Left cardiac atrium (tissue), 4 donors: ENCODE results near the gene TOR3A. TPM values are rescaled to one million over a fixed set of nuclear protein-coding genes. Genes with fewer than 3 reads are reported as not detected.
"Not testable (repeated sequence)": the region's sequence is repeated elsewhere in the genome, so short reads cannot be mapped to it uniquely, and the experiment has no call there.

Experiments
- ATAC-seq, 2 donors: fragments of 200-7000 bp; cut with Tn5 transposase; one replicate each; pipeline ENCODE4 v1.9.1; 2020; ENCODE audit warnings: mild to moderate bottlenecking in 2 of 2, moderate library complexity in 2 of 2
- DNase-seq: peaks from one replicate; pipeline ENCODE4 v3.0.0-alpha.2; 2020
- intact Hi-C, 2 donors: fragments of 100-400 bp; cut with DNase I; formaldehyde crosslinking; loops; one replicate each; pipeline versions ENCODE4 v1.14.1 to v1.15.1; 2022 to 2023
- long read RNA-seq: library from polyadenylated mRNA; unstranded; transcript quantifications from one replicate; pipeline ENCODE4 v2.0.0, GENCODE V29; 2021
- total RNA-seq, 2 donors: library from RNA; stranded (reverse); fragmentation: NEBNext Ultra II Directional; extraction: Animal tissue kit (Norgen Biotek cat#: 25700); gene quantifications; one replicate each; pipeline ENCODE4 v1.2.1, GENCODE V29; 2021
- donor health status: DM: no; HTN: yes; CAD: no.
- donor health status: DM: no; HTN: yes; CAD: no; lungs with severe emphysema.
- donor health status: DM: yes; HTN: yes; CAD: no.
- donor health status: Dilated cardiomyopathy.

The TOR3A gene, protein sequence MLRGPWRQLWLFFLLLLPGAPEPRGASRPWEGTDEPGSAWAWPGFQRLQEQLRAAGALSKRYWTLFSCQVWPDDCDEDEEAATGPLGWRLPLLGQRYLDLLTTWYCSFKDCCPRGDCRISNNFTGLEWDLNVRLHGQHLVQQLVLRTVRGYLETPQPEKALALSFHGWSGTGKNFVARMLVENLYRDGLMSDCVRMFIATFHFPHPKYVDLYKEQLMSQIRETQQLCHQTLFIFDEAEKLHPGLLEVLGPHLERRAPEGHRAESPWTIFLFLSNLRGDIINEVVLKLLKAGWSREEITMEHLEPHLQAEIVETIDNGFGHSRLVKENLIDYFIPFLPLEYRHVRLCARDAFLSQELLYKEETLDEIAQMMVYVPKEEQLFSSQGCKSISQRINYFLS
- total RNA-seq = 10 to 100 TPM; 12.7 to 12.9 TPM
- long read RNA-seq, transcript TOR3A-203 (6 exons, 2,724 nt) = major isoform, 35 of 51 reads
- long read RNA-seq, partial matches to known transcripts = 4 of 51 reads
- long read RNA-seq, other reads (novel, unspliced or antisense) = 12 of 51 reads

DNA sequence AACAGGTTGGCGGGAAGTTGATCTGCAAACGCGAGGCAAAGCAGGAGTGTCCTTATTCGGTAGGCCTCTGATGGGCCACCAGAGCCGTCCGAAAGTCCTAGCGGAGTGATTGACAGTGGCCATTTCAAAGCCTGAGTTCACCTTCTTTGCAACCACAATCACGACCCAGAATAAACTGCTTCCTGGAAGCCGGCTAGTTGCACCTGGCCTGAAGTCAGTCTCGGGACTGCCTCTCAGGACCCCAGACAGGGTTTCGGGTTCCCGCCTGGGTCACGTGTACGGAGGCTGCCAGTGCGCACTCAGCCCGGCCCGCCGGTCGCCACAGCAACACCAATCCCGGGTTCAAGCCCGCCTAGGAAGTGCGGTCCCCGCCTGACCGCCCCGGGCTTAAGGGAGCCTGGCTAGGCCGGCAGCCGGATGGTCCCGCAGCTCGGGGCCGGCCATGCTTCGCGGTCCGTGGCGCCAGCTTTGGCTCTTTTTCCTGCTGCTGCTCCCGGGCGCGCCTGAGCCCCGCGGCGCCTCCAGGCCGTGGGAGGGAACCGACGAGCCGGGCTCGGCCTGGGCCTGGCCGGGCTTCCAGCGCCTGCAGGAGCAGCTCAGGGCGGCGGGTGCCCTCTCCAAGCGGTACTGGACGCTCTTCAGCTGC lies at the start of gene TOR3A:
Gene TOR3A (plus strand): TSS at position 384 of the 646 bp plus-strand sequence. CDS start 59 bp downstream, at position 443.
- ATAC-seq (peak; percentile 97 to 98), DNase-seq (peak; percentile 94)
- intact Hi-C loops = loop anchor here (2.0 to 10.0 kb wide), 3 partner anchors 111 to 287 kb away; no protein-coding TSS in a partner anchor

DNA sequence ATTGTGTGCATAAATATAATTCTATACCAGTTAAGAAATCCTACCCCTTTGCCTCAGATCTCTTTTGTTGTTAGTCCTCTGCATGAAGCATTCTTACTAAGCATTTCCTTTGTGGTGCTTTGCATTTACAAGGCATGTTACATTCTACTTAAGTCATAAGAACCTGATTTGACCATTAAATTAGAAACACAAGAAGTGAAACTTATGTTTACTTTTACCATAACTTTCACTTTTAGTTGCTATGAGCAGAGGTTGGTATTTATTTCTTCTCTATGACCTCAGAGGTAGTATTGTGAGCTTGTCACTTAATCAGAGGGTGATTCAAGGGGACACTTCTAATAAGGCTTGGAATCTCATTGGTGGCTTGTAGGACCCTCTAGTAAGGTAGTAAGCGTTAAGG lies 47.1 kb upstream of the TOR3A start:
- DNase-seq = no peak
- ATAC-seq = no peak
- intact Hi-C loops = no loop called here

DNA sequence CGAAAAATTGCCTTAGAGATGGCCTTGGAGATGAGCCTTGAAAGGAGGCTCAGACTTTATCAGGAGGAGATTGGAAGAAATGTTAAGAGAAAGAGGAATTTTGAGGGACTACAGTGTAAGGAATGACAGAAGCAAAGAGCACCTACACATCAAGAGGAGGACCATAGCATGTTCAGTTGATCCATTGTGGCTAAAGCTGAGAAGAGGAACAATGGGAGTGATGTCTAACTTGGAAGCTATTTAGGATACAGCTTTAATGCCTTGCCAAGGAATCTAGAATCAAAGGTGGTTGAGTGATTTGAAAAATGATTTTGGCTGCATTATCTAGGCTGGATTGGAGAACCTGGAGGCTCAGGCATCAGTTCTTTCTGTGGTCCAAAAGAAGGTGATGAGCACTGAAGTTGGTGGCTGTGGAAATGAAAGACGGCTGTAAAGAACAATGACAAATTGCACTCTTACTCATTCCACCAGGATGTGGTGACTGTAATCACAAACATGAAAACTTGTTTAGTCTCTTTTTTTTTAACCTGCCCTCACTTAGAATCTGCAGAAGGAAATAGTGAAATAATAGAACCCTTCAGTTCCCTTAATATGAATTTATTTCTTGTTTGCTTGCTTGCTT lies 44.9 kb upstream of the TOR3A start:
- DNase-seq = no peak
- intact Hi-C loops = no loop called here
- ATAC-seq = no peak

DNA sequence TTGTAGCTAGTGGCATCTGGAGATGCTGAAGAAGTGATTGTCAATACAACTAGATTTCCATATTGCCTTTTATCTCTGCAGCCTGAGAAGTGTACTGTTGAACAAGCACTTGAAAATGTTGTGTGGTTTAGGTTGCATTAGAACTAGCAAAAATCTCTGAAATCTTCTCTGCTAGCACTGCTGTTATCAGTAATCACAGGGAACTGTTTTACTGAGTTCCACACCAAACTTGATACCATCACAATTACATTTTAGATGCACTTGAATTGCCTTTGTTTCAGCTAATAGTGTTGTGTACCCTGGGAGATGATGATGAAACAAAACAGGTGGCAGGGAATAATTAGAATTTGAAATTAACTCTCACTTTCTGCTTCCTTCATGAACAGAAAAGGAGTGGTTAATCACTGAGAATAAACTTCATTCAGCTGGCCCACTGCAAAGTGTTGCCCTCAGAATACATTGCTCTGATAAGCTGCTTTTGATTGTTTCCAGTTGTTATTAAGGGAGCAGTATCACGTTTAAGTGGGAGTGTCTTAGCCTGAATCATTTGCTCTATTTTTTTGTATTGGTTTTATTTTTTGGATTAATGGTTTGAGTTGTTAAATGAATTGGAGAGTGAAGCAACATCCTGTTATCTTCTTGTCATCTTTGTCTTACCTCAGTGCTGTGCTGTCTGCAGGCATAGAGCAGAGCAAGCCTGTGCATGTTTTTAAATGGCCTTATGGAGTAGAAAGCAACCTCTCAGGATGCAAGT lies 43.2 kb upstream of the TOR3A start:
- no peak for DNase-seq
- intact Hi-C loops = no loop called here
- no peak for ATAC-seq

DNA sequence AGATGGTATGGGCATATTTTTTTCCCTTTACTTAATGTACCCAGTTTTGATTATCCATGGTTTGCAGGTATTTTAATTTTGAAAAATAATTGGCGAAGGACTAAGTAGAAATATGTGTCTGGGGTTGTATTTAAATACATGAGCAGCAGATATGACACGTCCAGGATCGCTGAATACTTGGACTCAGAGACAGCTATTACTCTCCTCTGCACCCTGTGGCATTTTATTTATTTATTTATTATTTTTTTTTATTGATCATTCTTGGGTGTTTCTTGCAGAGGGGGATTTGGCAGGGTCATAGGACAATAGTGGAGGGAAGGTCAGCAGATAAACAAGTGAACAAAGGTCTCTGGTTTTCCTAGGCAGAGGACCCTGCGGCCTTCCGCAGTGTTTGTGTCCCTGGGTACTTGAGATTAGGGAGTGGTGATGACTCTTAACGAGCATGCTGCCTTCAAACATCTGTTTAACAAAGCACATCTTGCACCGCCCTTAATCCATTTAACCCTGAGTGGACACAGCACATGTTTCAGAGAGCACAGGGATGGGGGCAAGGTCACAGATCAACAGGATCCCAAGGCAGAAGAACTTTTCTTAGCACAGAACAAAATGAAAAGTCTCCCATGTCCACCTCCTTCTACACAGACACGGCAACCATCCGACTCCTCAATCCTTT lies 42.2 kb upstream of the TOR3A start:
- intact Hi-C loops, DNase-seq: not testable (repeated sequence)
- ATAC-seq = peak in 1 of 2 donors; percentile 25

DNA sequence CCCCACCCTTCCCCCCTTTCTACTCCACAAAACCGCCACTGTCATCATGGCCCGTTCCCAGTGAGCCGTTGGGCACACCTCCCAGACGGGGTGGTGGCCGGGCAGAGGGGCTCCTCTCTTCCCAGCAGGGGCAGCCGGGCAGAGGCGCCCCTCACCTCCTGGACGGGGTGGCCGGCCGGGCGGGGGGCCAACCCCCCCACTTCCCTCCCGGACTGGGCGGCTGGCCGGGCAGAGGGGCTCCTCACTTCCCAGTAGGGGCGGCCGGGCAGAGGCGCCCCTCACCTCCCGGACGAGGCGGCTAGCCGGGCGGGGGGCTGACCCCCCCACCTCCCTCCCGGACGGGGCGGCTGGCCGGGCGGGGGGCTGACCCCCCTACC lies 41.7 kb upstream of the TOR3A start:
- intact Hi-C loops, DNase-seq, ATAC-seq: not testable (repeated sequence)

DNA sequence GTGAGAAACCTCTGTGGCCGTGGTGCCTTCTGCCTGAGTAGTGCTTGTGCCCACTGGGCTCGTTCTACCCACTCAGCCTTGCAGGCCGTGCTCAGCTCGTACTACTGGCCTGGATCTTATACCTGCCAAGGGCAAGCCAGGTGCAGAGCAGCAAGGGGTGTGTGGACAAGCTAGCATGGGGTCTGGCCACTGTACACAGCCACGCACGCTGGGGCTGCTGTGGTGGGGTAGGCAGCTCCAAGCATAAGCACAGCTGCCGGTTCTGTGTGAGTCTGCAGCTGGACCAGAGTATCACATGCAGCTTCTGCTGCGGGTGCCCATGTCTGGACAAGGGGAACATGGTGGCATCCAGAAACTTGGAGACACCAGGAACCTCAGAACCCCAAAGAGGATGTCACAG lies 39.8 kb upstream of the TOR3A start:
- DNase-seq = no peak
- intact Hi-C loops = no loop called here
- no peak for ATAC-seq

DNA sequence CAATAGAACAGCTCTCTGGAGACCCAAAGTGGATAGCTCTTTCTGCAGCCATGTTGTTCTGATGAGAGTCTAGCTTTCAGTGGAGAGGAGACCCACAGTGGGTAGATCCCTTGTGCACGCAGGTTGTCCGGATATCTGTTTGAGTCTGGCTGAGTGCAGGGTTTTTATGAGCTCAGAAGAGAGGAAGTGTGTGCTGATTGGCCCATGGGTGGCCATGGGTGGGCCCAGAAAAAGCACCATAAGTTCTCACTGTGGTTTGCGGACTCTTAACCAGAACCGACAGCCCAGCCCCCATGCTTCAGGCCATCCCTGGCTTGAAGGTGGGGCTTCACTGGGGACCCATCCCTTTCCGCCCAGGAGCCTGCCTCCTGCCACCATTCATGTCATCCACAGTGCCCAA lies 39.2 kb upstream of the TOR3A start:
- DNase-seq (no peak), ATAC-seq (no peak)
- intact Hi-C loops = no loop called here

DNA sequence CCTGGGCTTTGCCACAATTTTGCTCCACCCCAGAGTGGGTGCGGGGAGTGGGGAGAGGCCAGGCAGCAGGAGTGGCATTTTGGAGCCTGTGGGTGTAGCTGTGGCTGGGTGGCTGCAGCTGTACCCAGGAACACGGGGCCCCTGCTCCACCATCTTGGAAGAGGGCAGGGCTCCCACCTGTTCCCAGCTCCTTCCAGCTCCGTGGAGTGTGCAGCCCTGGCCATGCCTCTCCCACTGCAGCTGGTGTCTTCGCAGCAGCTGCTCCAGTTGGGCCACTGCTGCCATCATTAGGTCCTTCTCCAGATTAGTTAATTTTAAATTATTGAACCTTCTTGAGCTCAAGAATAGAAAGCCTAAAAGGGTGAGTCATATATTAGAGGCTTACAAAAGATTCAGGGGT lies 38.6 kb upstream of the TOR3A start:
- no peak for DNase-seq
- intact Hi-C loops = no loop called here
- no peak for ATAC-seq

DNA sequence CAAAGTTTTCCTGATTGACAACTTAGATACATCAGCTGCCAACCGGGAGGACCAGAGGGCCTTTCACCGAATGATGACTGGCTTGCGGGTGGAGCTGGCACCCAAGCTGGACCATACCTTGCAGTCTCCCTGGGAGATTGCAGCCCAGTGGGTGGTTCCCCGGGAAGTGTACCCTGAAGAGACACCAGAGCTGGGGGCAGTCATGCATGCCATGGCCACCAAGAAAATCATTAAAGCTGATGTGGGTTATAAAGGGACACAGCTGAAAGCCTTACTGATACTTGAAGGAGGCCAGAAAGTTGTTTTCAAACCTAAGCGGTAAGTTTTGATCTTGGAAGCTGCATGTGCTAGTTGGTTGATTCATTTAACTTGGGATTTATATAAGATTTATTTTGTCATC lies 38.0 kb upstream of the TOR3A start:
- no peak for ATAC-seq
- DNase-seq = no peak
- intact Hi-C loops = no loop called here

DNA sequence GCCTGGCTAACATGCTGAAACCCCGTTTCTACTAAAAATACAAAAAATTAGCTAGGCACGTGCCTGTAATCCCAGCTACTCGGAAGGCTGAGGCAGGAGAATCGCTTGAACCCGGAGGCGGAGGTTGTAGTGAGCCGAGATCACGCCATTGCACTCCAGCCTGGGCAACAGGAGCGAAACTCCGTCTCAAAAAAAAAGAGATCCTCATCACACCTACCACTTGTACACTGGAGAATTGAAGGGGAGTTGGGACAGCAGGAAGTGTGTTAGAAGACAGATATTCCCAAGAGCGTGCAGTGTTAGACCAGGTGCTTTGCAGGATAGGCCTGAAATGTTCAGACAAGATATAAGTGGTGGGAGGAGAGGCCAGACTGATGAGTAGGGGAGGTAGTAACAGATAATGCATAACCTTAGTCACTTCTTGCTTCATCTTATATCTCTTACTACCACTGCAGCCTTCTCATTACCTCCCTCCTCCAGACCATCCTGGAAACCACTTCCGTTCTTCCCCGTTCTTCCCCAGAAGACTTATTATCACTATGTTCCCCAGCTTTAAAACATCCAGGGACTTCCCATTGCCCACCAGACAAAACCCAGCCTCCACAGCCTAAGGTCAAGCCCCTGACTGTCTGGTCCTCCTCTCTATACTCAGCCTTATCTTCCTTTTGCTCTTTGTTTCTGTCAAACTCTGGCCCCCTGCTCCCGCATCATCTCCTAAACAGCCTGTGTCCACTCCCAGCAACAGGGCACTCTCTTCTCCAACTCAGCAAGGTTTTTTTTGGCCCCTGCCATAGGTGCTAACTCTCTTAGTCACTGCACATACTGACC lies 34.8 kb upstream of the TOR3A start:
- ATAC-seq (peak; percentile 57 to 92), DNase-seq (no peak)
- intact Hi-C loops = no loop called here

DNA sequence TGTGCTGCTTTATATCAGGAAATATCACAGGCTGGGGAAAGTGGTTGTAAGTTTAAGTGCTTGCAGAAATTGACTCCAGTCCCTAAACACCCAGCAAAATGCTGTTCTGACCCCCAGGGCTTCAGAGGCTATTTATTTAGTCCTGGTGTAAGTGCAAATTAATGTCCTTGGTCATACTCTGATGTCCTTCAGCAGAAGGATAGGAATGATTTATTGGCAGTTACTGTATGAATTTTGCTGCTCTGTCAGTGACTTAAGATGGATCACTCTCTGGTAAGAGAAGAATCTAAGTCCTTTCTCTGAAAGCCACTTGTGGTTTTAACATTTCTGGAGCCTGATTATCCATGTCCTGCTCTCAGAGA lies 34.3 kb upstream of the TOR3A start:
- DNase-seq (no peak), ATAC-seq (no peak)
- intact Hi-C loops = no loop called here

DNA sequence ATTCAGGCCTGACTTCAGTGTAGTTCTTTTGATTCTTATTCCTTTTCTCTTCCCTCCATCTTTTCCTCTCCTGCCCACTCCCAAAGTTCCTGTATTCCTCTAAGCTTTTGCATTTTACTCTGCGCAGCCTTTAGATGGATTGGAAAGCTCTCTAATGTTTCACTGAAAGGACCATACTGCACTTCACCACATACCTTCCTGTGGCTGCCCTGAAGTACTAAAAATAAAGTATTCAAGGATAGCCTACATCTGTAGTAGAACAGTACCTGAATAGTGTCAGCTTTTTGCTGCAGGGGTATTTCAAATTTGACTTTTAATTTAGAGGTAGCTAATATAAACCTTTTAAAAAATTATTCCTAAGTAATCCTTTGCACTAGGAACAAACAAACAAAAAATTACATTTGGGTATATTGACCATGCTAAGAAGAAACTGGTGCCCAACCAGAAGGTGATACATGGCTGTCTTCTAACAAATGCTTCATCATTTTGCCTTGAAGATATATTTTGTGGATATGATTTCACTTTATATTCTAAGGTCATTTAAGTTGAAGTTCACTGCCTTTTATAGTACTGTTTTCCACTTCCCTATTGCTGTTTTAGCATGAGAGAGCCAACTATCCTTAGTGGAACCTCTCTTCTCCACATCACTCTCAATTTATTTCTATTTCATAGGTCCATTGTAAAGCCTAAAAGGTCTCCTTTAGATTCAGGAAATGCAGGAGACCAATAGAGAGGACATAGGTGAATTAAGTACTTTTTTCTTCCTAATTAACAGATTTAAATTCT lies 33.3 kb upstream of the TOR3A start:
- ATAC-seq = no peak
- DNase-seq = no peak

DNA sequence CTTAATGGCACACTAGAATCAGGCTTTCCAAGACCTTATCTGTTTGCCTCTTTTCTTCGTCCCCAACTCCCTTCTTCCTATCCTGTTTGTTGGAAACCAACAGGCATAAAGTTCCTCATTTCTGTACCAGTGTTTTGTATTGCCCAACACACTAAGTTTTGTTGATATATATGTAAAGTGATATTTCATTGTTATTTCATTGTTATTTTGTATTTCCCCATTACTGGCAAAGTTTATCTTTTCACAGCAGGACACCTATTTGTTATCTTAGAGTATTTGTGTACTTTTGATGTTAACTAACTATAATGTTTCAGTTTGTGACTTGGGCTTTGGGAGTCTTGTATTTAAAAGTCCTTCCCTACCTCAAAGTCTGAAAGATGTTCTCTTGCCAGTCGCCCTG lies 29.1 kb upstream of the TOR3A start:
- ATAC-seq (no peak), DNase-seq (no peak)
- intact Hi-C loops = no loop called here

More for the DNA sequence above, 33.3 kb upstream of the TOR3A start:
- intact Hi-C loops = no loop called here

DNA sequence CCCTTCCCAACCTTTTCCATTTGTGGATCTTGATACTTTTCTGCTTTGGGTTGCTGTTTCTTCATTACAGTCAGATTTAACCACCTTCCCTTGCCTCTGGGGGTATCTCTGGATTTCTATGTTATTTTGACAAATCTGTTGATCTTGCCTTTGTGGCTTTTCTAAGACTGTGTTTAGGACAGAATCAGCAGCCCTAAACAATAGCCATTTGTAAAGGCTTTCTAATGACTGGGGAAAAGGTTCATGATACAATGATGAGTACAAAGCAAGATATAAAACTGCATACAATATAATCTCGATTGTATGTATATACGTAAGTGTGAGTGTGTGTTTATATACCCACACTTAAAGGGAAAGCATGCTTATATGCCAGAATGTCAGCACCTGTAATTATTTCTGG lies 28.4 kb upstream of the TOR3A start:
- no peak for DNase-seq
- intact Hi-C loops = no loop called here
- ATAC-seq = no peak

DNA sequence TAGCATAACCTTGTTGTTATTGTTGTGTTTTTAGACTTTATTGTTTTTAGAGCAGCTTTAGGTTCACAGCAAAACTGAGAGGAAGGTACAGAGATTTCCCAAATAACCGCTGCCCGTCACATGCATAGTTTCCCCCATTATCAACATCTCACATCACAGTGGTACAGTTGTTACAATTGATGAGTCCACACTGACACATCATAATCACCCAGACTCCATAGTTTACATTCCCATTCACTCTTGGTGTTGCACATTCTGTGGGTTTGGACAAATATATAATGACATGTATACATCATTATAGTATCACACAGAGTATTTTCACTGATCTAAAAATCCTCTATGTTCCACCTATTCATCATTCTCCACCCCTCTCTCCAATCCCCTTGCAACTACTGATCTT lies 25.9 kb upstream of the TOR3A start:
- ATAC-seq (no peak), DNase-seq (no peak)
- intact Hi-C loops = no loop called here
